NCI-H526 (cell line): Measurements from ENCODE around the gene A4GALT.
A peak's percentile ranks its signal among the peaks of the same experiment; 100 is the strongest.

Experiments used
- DNase-seq, 2 experiments: peaks; one replicate each; lab custom pipeline; 2025; lab: John Stamatoyannopoulos, UW

A4GALT gene

GRCh38 chr22:42701694-42702093 lies 19.0 kb downstream of the A4GALT start:
- no peak for DNase-seq

GRCh38 chr22:42700901-42701300 lies 19.8 kb downstream of the A4GALT start:
- no peak for DNase-seq

DNA sequence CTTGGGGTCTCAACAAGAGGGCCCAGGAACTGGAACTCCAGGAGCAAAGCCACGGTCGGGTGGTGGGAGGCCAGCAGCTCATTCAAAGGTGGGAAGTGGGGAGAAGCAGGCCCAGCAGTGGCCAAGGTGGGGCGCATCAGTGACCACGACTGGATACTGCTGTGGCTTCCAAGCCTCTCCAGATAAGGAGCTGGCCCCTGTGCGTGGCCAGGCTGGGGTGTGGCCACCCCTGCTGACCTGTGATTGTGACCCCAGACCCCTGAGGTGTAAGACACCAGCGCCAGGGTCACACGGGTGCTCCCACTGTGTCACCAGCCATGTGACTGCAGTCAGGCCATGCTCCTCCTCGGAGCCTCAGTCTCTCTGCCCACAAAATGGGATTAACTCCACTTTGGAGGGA lies 20.3 kb downstream of the A4GALT start:
- no peak for DNase-seq

- DNase-seq, result no peak
Measured at GRCh38 chr22:42699976-42700352, 20.7 kb downstream of the A4GALT start.

DNA sequence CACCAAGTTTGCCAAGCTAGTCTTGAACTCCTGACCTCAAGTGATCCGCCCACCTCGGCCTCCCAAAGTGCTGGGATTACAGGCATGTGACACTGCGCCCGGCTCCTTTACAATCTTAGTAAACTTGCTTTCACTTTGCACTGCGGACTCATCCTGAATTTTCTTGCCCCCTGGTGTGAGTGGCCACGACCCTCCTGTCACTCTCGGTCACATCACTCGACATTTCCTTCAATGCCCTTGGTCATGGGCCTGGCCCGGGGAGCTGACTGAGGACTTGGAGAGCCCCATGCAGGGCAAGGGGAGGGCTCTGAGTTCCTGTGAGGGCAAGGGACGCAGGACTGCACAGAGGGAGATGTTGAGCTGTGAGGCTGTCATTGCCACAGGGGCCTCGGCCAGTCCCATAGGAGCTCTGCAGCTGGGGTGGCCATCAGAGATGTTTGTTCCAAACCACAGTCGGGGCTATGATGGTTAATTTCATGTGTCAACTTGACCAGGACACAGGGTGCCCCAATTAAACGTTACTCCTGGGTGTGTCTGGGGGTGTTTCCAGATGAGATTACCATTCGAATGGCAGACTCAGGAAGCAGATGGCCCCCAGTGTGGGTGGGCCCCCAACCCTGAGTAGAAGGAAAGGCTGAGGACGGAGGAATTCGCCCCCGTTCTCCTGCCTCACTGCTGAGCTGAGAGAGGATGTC lies 21.2 kb downstream of the A4GALT start:
- DNase-seq, result no peak

DNA sequence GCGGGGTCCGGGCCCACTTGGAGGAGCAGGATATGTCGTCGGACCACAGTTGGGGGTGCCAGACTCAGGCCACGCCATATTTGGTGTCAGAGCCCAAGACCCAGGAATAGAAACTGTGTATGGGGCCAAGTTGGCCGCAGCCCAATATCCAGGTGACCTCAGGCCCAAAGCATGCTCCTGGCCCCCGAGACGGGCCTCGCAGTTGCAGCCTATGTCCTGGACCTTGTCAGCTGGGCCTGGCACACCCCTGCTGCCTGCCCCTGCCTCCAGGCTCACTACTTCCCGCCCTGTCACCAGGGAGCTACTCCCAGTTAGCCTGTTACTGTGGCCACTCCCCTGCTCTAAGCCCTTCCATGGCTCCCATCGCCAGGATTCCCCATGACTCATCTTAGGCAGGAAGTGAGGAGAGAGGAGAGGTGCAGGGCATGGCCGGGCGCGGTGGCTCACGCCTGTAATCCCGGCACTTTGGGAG lies 23.1 kb downstream of the A4GALT start:
- DNase-seq, result no peak

DNA sequence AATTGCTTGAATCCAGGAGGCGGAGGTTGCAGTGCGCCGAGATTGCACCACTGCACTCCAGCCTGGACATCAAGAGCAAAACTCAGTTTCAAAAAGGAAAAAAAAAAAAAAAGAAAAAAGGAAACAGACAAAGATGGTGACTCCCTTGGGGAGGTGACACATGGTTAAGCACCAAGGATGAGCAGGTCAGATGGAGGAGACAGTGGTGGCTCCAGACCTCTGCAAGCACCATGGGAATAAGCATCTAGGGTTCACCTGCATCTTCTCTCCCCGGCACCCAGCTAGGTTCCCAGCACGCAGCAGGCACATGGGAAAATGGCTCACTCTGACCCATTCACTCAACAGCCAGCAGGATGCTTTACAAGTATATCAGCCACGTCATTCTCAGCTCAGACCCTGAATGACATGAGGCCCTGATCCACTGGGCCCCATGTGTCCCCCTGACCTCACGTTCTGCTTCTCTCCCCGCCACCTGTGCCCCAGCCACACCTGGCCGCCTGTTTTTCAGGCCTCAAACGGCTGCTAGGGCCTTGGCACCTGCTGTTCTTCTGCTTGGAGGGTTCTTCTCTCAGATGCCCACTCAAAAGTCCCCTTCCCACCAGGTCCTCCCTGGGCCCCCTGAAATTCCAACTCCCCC lies 24.2 kb downstream of the A4GALT start:
- no peak for DNase-seq

- DNase-seq, result no peak
Measured at GRCh38 chr22:42695294-42695693, 25.4 kb downstream of the A4GALT start.

DNA sequence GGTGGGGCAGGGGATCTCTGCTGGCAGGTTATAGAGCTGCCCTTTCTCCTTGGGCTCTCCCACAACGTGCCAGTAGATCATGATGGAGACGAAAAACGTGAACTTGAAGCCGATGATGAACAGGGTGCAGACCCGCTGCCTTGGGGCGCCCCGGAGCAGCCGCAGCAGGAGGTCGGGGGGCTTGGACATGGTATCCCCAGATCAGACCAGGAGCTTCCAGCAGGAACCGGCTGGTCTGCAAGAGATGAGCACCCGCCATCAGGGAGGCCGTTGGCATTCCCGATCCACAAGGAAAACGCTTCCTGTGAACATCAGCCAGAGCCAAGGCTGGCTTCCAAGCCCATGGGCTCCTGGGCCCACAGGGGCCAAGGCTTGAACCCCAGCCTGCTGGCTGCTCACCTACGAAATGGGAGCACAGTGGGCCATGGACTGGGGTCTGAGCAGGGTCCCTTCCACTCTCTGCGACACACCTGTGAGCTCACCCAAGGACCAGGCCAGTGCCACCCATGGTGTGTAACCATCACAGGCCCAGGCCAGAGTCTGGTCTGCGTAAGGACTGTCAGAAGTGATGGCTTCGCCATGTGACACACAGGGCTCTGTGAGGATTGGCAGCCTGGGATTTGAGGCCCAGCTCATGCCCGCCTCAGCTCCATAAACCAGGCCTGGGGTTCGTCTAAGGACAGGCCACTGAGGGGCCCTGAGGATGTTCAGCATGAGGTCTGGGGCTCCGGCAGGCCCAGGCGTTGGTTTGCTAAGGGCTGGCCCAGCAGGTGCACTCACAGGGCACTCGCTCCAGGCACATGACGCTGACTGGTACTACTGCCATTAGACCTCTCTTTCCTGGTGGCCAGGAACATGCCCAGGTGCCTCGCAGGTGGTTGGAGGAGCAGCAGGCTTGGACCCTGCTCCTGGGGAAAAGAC lies 26.6 kb downstream of the A4GALT start:
- no peak for DNase-seq

- no peak for DNase-seq
Measured at GRCh38 chr22:42693055-42693762, 27.5 kb downstream of the A4GALT start.

DNA sequence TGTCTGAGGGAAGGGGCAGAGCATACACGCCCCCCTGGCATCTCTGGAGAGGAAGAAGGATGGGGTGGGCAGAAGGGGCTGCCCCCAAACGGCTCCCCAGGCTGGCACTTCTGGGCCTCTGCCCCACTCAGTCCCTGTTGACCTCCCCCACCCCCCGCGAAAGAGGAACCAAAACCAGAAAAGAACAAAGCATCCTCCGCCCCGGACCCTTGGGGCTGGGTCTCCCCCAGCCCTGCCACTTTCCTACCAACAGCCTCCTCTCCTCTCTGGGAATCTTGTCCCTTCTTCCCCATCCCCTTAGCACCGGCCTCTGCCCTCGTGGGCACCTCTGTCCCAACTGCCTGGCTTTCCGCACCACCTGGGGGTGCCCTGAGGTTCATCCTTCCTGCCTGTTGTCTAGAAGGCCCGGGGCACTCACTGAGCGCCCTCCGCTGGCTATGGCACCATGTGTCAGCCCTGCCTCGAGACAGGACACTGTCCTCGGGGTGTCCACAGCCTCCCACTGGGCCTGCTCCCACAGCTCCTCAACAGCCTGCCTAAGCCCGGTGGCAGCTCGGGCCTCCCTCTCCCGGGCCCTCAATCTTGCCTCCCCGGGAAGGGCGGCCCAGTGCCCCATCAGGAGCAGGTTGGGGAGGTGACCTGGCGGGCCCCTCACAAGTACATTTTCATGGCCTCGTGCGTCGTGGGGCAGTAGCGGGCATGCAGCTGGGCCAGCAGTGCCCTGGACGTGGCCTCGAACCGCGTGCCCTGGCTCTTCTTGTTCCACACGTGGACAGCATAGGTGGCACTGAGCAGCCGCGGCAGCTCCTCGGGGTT lies 28.2 kb downstream of the A4GALT start:
- no peak for DNase-seq

GRCh38 chr22:42691440-42691839 lies 29.2 kb downstream of the A4GALT start:
- DNase-seq, result no peak

DNA sequence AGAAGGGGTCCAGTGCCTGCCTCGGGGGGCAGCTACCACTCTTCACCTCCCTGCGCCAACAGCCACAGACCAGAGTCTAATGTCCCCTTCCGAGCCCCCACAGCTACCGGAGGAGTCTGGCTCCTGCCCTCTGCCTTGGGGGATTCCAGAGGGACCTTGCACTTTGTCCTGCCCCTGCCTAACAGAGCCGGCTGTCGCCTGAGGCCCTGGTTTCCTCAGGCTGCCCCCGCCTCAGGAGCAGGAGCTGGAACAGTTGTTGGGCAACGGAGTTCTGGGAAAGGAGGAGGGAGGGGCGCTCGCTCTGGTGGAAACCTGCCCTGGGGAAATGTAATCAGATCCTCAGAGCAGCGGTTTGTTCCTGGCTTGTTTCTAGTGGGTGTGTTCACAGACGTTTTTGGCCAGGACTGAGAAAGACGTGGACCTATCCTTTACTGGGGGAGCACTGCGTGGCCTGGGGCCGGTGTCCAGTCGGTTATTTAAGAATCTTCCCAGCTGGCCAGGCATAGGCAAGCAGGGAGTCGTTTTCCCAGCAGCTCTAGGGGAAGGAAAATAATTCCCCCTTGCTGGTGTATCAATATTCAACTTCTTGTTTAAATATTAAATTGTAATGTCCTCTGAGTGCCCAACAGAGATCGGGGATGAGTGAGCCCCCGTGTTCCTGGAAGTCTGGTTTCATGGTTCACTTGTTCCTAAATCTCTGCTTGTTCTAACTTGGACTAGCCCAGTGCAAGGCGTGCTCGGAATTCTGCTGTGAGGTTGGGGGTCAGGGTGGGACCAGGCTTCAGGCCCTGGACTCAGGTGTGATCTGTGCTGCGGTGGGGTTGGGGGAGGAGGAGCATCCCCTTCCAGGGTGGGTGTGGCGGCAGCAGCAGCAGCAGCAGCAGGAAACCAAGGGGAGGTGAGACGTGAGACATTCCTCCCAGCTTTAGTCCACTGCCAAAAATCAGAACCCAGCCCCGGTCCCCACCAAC lies 32.1 kb downstream of the A4GALT start:
- peak; percentile 61 to 86 for DNase-seq

DNA sequence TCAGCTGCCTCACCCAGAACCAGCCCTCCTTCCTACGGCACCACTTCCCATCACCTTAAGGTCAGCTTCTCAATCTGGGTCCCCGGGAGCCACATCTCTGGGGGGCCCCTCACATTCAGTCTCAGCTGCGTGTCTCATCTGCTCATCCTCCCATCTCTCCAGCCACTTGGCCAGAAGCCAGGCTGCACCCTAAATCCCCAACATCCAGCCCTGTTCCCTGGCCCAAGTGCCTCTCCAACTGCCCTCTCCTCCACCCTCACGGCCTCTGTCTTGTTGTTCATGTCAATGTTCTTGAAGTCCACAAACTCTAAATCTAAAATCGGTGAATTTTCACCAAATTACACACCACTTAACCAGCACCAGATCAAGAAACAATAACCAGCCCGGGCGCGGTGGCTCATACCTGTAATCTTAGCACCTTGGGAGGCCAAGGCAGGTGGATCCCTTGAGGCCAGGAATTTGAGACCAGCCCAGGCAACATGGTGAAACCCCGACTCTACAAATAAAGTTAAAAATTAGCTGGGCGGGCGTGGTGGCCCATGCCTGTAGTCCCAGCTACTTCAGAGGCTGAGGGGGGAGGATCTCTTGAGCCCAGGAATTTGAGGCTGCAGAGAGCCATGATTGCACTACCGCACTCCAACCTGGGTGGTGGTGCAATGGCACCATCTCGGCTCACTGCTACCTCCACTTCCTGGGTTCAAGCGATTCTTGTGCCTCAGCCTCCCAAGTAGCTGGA lies 33.7 kb downstream of the A4GALT start:
- no peak for DNase-seq

DNA sequence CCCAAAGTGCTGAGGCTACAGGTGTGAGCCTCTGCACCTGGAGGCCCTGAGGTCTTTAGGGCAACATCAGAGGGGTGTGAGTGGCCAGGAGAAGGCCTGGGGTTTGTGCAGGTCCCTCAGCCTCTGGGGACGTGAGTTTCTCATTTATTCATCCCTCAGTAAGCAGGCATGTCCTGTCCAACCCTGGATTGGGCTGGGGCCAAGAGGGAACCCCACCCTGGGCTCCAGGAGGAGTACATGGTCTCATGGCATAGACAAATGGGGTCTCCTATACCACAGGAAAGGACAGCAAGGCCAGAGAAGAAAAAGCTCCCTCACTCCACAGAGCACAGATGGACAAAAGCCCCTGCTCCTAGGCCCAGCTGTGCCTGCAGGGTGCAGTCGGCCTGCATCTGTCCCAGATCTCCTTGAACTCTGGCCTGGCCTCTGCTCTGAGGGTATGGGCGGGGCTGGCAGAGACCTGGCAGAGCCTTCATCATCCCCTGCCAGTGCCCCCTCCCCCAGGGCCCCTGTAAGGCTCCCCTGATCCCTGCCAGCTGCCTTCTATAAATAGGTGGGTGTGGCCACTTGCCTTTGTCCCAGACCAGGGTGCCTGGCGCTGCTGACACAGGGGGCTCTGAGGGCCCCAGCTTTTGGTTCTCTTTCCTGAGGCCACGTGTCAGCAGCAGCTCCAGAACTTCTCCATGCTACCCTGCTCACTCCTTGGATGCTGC lies 34.6 kb downstream of the A4GALT start:
- peak in 1 of 2 experiments; percentile 35 for DNase-seq

DNA sequence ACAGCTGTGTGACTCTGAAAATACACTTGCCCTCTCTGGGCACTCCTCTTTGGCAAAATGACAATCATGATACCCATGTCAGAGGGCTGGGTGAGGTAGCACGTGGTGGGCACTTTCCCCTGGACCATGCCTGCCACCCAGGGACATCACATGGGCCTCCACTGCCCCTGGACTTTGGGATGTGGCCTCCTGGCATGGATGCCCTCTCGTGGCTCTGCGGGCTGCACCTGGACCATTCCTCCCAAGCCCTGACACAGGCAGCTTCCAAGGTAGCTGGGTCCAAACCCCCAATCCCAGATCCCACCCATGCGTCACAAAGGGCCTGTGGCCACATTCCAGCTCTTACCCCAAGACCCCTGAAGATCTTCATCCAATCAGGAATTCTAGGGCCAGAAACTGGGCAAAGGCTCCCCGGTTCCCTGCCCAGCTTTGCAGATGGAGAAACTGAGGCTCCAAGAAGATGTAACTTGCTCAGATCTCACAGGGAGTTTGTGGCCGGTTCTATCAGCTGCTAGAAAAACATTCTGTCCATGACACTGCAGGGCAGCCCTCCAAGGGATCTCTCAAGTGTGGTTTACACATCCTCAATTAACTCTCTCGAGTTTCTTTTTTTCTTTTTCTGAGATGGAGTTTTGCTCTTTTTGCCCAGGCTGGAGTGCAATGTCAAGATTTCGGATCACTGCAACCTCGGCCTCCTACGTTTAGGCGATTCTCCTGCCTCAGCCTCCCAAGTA lies 36.0 kb downstream of the A4GALT start:
- no peak for DNase-seq

DNA sequence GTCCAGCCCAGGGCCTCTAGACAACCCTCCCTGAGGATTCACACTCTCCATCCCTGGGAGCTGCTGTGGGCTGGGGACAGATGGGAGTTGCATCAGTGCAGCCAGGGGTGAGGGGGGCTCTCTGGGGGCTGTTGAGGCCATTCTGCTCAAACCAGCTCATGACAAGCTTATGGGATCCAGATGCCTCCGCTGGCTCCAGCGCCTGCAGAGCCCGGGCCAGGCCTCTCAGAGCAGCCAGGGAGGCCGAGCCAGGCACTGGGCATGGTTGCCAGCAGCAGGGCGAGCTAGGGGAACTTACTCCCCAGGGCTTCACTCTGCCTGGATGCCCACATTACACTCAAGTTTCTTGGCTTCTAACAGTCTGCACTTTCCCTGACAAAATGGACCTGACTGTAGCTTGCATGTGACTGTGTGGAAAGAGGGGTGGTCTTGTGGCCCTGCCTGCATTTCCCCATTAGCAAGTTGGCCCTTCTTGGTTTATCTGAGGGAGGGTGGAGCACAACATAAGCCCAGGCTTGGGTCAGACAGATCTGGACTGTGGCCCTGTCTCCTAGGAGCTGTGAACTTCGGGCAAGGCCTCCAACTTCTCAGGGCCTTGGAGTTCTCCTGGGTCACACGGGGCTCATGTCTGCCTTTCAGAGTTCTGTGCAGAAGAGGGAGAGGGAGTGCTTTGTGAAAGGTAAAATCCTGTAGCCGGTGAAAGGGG lies 36.9 kb downstream of the A4GALT start:
- DNase-seq, result no peak
